GM23338 (cell line): ENCODE results near the gene DPYSL5. TPM values are rescaled to one million over a fixed set of nuclear protein-coding genes. Genes with fewer than 3 reads are reported as not detected.

Experiments
- ATAC-seq: fragments of 200-7000 bp; cut with Tn5 transposase; 3 replicates; pipeline ENCODE4 v1.9.1; 2020
- DNase-seq: peaks from one replicate; pipeline ENCODE4 v3.0.0-alpha.2; 2015; ENCODE audit warnings: low spot score
- H2AFZ ChIP-seq: fragments of 200-600 bp; sonication (generic); 2 replicates; pipeline ENCODE4 v1.8.0; 2016; ENCODE audit warnings: antibody characterized with exemption, mild to moderate bottlenecking, moderate library complexity
- H3F3A ChIP-seq: fragments of 200-600 bp; sonication (generic); replicated peaks from 2 replicates; pipeline ENCODE4 v1.8.0; 2017; ENCODE audit warnings: antibody characterized with exemption, mixed run types, low read depth
- H3K27ac ChIP-seq: fragments of 200-600 bp; sonication (generic); 2 replicates; pipeline ENCODE4 v1.6.1; 2016; ENCODE audit warnings: low read depth
- H3K27me3 ChIP-seq: fragments of 200-600 bp; sonication (generic); 2 replicates; pipeline ENCODE4 v1.8.0; 2016; ENCODE audit warnings: mild to moderate bottlenecking, mixed run types, moderate library complexity; ENCODE audit not compliant: insufficient read depth
- H3K36me3 ChIP-seq: fragments of 200-600 bp; sonication (generic); 2 replicates; pipeline ENCODE4 v1.8.0; 2016; ENCODE audit warnings: mild to moderate bottlenecking; ENCODE audit not compliant: insufficient read depth
- H3K4me1 ChIP-seq: fragments of 200-600 bp; sonication (generic); 2 replicates; pipeline ENCODE4 v1.8.0; 2016; ENCODE audit warnings: mild to moderate bottlenecking, moderate library complexity; ENCODE audit not compliant: insufficient read depth
- H3K4me2 ChIP-seq: fragments of 200-600 bp; sonication (generic); 2 replicates; pipeline ENCODE4 v1.7.1; 2017; ENCODE audit warnings: mixed run types
- H3K4me3 ChIP-seq: fragments of 200-600 bp; sonication (generic); 2 replicates; pipeline ENCODE4 v1.6.1; 2016; ENCODE audit warnings: mixed run types
- H3K79me2 ChIP-seq: fragments of 200-600 bp; sonication (generic); replicated peaks from 2 replicates; pipeline ENCODE4 v1.8.0; 2017; ENCODE audit warnings: mild to moderate bottlenecking; ENCODE audit not compliant: insufficient read depth
- H3K9me2 ChIP-seq: fragments of 200-600 bp; sonication (generic); 2 replicates; pipeline ENCODE4 v1.8.0; 2017; ENCODE audit not compliant: insufficient read depth
- H4K20me1 ChIP-seq: fragments of 200-600 bp; sonication (generic); replicated peaks from 2 replicates; pipeline ENCODE4 v1.8.0; 2017; ENCODE audit warnings: mild to moderate bottlenecking; ENCODE audit not compliant: insufficient read depth
- H3K27ac Mint-ChIP-seq: 2 replicates; pipeline ENCODE4 v1.8.0; 2020; ENCODE audit warnings: inconsistent platforms, mild to moderate bottlenecking, moderate library complexity, mixed read lengths
- H3K27me3 Mint-ChIP-seq: 3 replicates; pipeline ENCODE4 v1.8.0; 2022; ENCODE audit warnings: low read depth, mild to moderate bottlenecking, moderate library complexity, mixed read lengths, inconsistent platforms; ENCODE audit not compliant: insufficient read depth, poor library complexity
- H3K36me3 Mint-ChIP-seq: 3 replicates; pipeline ENCODE4 v1.8.0; 2021; ENCODE audit warnings: low read depth, mild to moderate bottlenecking, inconsistent platforms, moderate library complexity, mixed read lengths
- H3K4me1 Mint-ChIP-seq: 3 replicates; pipeline ENCODE4 v1.8.0; 2020; ENCODE audit warnings: mild to moderate bottlenecking, inconsistent platforms, mixed read lengths
- H3K4me3 Mint-ChIP-seq: 3 replicates; pipeline ENCODE4 v1.8.0; 2021; ENCODE audit warnings: moderate library complexity, mild to moderate bottlenecking, inconsistent platforms, mixed read lengths
- H3K9me3 Mint-ChIP-seq: 3 replicates; pipeline ENCODE4 v1.8.0; 2020; ENCODE audit warnings: moderate library complexity, mild to moderate bottlenecking, inconsistent platforms, mixed read lengths
- CREB1 ChIP-seq: fragments of 250-450 bp; sonication (Bioruptor Pico); IDR thresholded peaks from 2 replicates; pipeline ENCODE4 v1.5.0; 2020; ENCODE audit warnings: low read depth, mild to moderate bottlenecking, moderate library complexity
- CTCF ChIP-seq, 2 experiments: fragments of 200-600 bp in 1 of 2; sonication (generic) in 1 of 2; conservative IDR thresholded peaks; 2 replicates each; pipeline versions ENCODE4 v1.5.1 to v1.6.1; 2016 to 2017; ENCODE audit warnings: antibody characterized with exemption in 2 of 2, low read depth in 2 of 2, mild to moderate bottlenecking in 2 of 2, moderate library complexity in 1 of 2
- ETS1 ChIP-seq: IDR thresholded peaks from 2 replicates; pipeline ENCODE4 v1.6.1; 2016; ENCODE audit warnings: antibody characterized with exemption
- EZH2phosphoT487 ChIP-seq: fragments of 200-600 bp; sonication (generic); IDR thresholded peaks from one replicate; pipeline ENCODE4 v1.8.1; 2018; ENCODE audit warnings: antibody characterized with exemption; ENCODE audit not compliant: unreplicated experiment
- JUNB ChIP-seq: IDR thresholded peaks from one replicate; pipeline ENCODE4 v1.6.1; 2016; ENCODE audit warnings: antibody characterized with exemption; ENCODE audit not compliant: unreplicated experiment
- NANOG ChIP-seq: IDR thresholded peaks from 2 replicates; pipeline ENCODE4 v1.6.1; 2016; ENCODE audit warnings: antibody characterized with exemption, borderline replicate concordance
- POLR2AphosphoS5 ChIP-seq: IDR thresholded peaks from 2 replicates; pipeline ENCODE4 v1.6.1; 2016; ENCODE audit warnings: antibody characterized with exemption, low read depth
- STAT1 ChIP-seq: IDR thresholded peaks from one replicate; pipeline ENCODE4 v1.6.1; 2016; ENCODE audit warnings: antibody characterized with exemption; ENCODE audit not compliant: unreplicated experiment
- ZNF331 ChIP-seq: fragments of 250-450 bp; sonication (Bioruptor Pico); IDR thresholded peaks from 2 replicates; pipeline ENCODE4 v1.5.0; 2020; ENCODE audit warnings: low read depth, mild to moderate bottlenecking, moderate library complexity
- polyA plus RNA-seq: library from polyadenylated mRNA; unstranded; fragments of >200 nt; fragmentation: Nextera tagmentation; extraction: Ambion mirVana; gene quantifications from 2 replicates; pipeline ENCODE4 v1.2.1, GENCODE V29; 2016
- total RNA-seq: library from RNA; depleted of rRNA; stranded (reverse); fragments of >200 nt; shearing (Covaris generic); gene quantifications from 2 replicates; pipeline ENCODE4 v1.2.3, GENCODE V29; 2014
- TF ChIP-seq, protein P1 (sequence below): IDR thresholded peaks from one replicate; pipeline ENCODE4 v1.6.1; 2018; ENCODE audit warnings: antibody characterized with exemption; ENCODE audit not compliant: unreplicated experiment

Gene DPYSL5
- total and polyA plus RNA-seq, 2 experiments from 2014 or later = 3.1 to 8.1 TPM

DNA sequence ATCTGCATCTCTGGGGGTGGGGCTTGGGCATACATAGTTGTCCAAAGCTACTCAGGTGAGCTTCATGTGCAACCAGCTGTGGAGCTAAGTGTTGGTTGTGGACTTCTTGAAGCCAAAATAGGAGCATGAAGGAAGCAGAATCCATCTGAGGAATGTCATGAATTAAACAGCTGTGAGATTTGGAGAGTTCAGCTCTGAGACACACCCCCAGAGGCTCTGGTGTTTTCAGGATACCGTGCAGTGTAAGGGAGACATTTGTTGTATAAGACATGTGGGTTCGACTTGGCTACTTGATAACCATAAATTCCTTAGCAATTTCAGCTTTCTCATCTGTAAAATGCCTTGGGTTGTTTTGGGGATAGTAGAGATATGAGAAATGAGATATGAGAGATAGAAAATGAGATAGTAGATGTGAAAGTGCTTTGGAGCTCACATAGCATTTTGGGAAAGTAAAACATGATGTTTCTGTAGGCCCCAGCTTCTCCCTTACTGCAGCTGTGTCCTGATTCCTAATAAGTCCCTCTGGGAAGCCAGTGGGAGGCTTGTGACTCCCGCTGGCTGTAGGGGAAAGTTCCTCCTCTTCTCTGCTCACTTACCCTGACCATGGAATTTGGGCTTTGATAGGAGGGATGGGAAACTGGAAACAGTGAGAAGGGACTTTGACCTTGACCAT lies 50.0 kb downstream of the DPYSL5 start:
- Mint-ChIP-seq H3K27ac (no peak overlapping the region), H3K36me3 (no peaks in the 10 kb centered on the region)
- no peaks in the 10 kb centered on the region for H3K27me3 ChIP-seq

GRCh38 chr2:26898480-26899078 lies 50.6 kb downstream of the DPYSL5 start:
- Mint-ChIP-seq H3K27ac (no peak overlapping the region), H3K4me1 (peaks cover 20% of the 10 kb centered on the region), H3K36me3 (no peaks in the 10 kb centered on the region), H3K9me3 (no peaks in the 10 kb centered on the region), H3K27me3 (peaks cover 7% of the 10 kb centered on the region), H3K4me3 (no peak overlapping the region)
- no peaks in the 10 kb centered on the region for H3K36me3 ChIP-seq
- no peak overlapping the region for H3K27ac ChIP-seq
- DNase-seq (no peak), ATAC-seq (no peak)
- no peaks in the 10 kb centered on the region for H3K27me3 ChIP-seq
- H3K9me2 ChIP-seq = no peaks in the 10 kb centered on the region
- peaks cover 18% of the 10 kb centered on the region for H3K4me1 ChIP-seq
- H3K4me3 ChIP-seq = no peak overlapping the region
- H3K4me2 ChIP-seq = no peak overlapping the region
- H4K20me1 ChIP-seq = no peaks in the 10 kb centered on the region
- TF ChIP-seq CTCF (conservative IDR thresholded peaks at IDR 0.05; ENCODE audit: low read depth in 2 of 2) = no peak
- no peak for TF ChIP-seq POLR2AphosphoS5
- no peaks in the 10 kb centered on the region for H3K79me2 ChIP-seq
- H2AFZ ChIP-seq = no peak overlapping the region
- H3F3A ChIP-seq = 0 out of 2 replicates have a peak, but pooled peaks cover 4% of the 10 kb centered on the region

More for the DNA sequence above, 50.0 kb downstream of the DPYSL5 start:
- Mint-ChIP-seq H3K4me3 (no peak overlapping the region), H3K27me3 (peaks cover 3% of the 10 kb centered on the region), H3K4me1 (peaks cover 20% of the 10 kb centered on the region), H3K9me3 (no peaks in the 10 kb centered on the region)
- Histone ChIP-seq H3K36me3 (no peaks in the 10 kb centered on the region), H3K27ac (no peak overlapping the region), H2AFZ (no peak overlapping the region), H3K4me1 (peaks cover 18% of the 10 kb centered on the region), H3K4me2 (no peak overlapping the region), H3K79me2 (no peaks in the 10 kb centered on the region), H3K4me3 (no peak overlapping the region), H4K20me1 (no peaks in the 10 kb centered on the region), H3K9me2 (no peaks in the 10 kb centered on the region), H3F3A (0 out of 2 replicates have a peak, but pooled peaks cover 4% of the 10 kb centered on the region)
- DNase-seq (no peak), ATAC-seq (no peak)
- no peak for TF ChIP-seq STAT1
- TF ChIP-seq EZH2phosphoT487 = no peak
- TF ChIP-seq ZNF331 = no peak
- TF ChIP-seq CREB1 (CRISPR knock-in tag) = no peak
- no peak for TF ChIP-seq POLR2AphosphoS5
- no peak for TF ChIP-seq JUNB
- TF ChIP-seq, protein P1, sequence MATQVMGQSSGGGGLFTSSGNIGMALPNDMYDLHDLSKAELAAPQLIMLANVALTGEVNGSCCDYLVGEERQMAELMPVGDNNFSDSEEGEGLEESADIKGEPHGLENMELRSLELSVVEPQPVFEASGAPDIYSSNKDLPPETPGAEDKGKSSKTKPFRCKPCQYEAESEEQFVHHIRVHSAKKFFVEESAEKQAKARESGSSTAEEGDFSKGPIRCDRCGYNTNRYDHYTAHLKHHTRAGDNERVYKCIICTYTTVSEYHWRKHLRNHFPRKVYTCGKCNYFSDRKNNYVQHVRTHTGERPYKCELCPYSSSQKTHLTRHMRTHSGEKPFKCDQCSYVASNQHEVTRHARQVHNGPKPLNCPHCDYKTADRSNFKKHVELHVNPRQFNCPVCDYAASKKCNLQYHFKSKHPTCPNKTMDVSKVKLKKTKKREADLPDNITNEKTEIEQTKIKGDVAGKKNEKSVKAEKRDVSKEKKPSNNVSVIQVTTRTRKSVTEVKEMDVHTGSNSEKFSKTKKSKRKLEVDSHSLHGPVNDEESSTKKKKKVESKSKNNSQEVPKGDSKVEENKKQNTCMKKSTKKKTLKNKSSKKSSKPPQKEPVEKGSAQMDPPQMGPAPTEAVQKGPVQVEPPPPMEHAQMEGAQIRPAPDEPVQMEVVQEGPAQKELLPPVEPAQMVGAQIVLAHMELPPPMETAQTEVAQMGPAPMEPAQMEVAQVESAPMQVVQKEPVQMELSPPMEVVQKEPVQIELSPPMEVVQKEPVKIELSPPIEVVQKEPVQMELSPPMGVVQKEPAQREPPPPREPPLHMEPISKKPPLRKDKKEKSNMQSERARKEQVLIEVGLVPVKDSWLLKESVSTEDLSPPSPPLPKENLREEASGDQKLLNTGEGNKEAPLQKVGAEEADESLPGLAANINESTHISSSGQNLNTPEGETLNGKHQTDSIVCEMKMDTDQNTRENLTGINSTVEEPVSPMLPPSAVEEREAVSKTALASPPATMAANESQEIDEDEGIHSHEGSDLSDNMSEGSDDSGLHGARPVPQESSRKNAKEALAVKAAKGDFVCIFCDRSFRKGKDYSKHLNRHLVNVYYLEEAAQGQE = no peak
- TF ChIP-seq NANOG = no peak
- no peak for TF ChIP-seq ETS1
